Measurements from ENCODE around the gene SAFB2.

The SAFB2 gene

DNA sequence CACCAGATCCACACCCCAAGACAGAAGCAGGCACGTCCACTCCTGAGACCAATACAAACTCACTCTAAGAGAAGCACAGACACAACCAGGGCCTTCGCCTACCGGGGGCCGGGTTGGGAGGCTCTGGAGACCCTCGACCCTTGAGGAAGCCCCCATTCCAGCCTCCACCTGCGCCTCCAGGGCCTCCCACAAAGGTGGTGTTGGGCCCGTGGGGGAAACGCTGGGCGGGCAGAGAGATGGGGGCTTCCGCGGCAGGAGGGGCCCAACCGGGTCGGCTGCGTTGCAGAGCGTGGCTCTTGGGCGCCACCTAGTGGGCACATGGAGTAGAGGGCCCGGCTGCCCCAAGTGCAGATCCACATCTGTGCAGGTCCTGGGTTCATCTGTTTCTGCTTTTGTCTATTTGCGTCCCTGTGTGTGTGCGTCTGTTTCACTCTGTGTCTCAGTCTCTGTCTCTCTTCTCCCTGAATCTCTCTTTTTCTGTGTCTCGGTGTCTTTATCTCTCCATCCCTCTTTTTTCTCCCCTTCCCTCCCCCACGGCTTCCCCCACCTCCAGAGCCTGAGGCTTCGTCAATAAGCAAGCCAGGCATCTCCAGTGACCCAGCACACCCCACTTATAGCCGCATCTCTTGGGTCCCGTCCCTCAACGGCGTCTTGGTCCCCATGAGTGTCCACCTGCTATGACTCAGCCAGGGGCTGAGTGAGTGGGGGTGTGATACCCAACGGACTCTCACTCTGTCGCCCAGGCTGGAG, 44.3 kb downstream of the SAFB2 start:
- peak; percentile 73 to 78 for DNase-seq

DNA sequence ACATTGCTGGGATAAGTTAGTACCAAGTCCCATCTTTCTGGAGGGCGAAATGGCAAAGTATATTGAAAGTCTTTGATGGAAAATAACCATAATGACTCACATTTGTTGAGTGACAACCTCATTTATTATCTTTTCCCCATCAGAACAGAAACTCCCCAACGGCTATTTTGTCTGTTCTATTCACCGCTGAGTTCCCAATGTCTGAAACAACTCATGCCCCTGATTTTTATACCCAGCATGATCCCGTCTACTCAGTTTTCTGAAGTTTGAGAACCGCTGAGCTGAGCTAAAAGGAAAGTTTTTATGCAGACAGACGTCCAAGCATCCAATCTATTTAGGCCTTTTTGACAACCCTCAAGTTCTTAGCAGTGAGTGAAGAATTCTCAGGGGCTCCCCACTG, 47.0 kb downstream of the SAFB2 start:
- no peak for DNase-seq

DNA sequence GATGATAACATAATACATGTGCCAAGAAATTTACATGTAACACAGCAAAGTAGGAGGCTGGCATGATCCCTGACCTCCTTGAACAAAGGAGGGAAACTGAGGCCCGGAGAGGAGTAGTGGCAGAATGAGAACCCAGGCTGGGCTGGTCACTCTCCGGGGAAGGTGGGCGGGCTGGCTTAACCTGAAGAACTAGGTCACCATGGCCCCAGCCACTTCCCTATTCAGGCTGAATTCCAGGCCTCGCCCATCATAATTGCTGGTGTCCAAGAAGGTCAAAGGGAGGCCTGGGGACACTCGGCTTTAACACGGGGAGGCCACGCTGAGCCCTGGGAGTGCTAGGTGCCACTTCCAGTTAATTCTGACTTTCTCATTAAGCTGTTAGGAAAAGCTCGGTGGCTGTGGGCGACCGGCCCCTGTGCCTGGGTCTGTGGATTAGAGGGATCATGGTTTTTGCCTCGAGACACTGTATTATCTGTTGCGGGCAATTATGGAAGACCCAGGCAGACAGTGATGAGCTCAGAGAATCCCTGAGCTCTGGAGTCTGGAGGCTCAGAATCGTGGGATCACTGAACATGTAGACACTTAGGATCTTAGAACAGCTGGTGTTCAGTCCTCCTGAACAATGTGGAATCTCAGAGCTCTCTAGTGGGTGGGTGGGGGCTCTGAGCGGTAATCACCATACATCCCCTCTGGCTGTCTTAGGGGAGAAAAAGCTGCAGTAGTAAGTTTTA, 49.9 kb downstream of the SAFB2 start:
- DNase-seq: no peak

DNA sequence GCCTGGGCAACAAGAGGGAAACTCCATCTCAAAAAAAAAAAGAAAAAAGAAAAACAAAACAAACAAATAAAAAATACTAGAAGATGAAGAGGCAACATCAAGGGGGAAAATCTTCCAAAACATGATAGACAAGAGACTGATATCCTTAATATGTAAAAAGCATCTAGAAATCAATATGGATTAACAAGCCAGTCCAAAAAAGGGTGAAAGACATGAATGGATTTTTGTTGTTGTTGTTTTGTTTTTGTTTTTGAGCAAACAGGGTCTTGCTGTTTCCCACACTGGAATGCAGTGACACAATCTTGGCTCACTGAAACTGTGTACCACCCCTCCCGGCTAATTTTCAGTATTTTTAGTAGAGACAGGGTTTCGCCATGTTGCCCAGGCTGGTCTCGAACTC, 50.8 kb downstream of the SAFB2 start:
- no peak for DNase-seq

DNA sequence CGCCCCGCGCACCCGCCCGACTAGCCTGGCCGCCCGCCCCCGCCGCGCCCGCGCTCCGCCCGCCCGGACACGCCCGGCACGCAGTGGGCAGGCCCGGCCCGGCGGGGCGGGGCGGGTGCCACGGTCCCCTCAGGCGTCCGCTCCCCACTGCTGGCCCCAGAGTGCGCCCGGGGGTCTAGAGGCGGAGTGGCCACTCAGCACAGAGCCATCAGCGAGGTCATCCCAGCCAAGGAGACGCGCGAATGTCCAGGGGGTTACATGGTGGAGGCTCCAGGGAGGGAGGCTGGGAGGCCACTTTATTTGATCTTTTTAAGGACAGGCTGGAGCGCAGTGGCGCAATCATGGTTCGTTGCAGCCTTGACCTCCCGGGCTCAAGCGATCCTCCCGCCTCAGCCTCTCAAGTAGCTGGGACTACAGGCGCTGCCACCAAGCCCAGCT, 54.6 kb downstream of the SAFB2 start:
- no peak for DNase-seq

DNA sequence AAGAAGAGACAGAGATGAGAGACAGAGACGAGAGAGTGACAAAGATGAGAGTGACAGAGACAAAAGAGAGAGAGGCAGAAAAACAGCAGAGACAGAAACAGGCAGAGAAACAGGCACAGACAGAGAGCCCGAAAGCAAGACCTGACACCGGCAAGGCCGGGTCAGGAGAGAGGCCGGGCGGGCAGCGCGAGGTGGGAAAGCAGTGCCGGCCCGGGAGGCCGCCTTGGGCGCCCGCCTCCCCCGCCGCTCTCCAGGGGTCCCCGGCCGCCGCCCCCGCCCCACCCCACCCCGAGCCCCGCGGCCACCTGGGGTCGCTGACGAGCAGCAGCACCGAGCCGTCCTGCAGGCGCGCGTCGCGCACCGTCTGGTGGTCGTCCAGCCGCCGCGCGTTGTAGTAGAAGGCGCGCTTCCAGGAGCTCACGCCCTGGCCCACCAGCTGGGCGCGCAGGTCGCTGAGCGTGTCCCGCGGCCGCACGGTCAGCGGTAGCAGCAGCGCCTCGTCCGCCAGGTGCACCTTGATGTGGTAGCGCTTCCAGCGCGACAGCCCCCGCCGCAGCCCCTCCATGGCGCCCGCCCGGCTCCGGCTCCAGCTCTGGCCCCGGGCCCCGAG, 55.1 kb downstream of the SAFB2 start, which contains the start of gene TINCR:
TINCR (minus strand) TSS at position 594 of the 610 bp plus-strand sequence.
- no peak for DNase-seq

DNA sequence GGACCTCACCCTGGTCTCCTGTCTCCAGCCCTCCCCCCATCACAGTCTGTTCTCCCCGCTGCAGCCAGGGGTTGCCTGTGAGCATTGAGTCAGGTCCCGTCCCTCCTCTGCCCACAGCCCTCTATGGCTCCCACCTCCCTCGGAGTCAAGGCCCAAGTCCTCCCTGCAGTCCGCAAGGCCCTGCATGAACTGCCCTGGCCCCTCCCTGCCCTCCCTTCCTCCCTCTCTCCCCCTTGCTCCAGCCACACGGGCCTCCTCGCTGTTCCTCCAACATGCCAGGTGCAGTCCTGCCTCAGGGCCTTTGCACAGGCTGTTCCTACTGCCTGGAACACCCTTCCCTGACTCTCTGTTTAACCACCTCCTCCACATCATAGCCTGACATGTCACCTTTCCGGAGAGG, 57.6 kb downstream of the SAFB2 start:
- no peak for DNase-seq

DNA sequence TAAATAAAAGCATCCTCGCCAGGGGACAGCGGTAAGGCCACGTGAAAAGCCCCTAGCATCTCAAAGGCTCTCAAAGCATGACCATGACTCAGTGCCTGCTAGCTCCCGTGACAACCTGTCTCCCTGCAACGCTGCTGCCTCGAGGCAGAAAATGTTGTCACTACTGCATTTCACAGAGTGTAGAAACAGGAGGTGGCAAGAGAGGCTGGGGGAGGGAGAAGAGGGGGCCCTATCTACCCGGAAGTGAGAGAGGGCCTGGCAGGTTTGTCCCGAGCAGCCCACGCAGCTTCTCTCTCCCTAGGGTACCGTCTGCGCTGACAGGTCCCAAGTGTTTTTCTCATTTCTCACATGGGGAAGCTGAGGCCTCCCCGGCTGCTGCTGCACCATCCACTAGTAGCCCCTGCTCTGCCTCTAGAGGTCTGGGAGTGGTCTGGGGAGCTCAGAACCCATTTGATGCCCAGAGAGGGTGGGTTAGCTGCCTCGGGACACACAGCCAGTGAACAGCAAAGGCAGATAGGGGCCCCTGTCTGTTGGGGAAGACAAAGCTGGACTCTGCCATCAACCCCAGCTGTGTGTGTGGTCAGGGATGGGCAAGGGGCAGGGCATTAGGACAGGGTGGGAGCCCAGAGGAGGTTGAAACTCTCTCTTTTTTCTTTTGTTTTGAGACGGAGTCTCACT, 58.5 kb downstream of the SAFB2 start:
- DNase-seq: no peak

DNA sequence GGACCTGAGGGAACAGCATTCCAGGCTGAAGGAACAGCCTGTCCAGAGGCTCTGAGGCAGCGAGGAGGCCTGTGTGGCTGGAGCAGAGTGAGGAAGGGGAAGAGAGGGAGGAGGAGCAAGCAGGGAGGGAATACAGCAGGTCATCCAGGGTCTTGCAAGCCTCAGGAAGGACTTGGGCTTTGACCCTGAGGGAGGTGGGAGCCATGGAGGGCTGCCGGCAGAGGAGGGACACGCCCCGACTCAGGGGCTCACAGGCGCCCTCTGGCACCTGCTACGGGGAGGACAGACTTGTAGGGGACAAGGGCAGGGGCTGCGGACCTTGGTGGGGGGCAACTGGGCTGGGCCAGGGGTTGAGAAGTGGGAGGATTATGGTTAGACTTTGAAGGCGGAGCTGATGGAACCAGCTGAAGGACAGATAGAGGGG, 59.6 kb downstream of the SAFB2 start:
- no peak for DNase-seq

DNA sequence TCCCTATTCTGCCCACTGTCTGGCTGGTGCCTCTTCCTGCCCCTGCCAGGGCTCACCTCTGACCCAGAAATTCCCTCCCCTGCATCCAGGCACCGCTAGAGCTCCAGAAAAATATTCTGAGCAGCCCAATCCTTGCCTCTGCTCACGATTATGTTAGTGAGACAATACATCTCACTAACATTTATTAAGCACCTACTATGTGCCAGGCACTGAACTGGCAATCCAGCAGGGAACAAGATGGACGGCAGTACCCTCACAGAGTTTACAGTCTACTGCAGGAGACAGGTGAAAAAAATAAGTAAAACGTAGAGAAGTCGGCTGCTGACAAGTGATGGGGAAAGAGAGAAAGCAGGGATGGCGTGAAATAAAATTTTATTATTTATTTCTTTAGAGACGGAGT, 60.3 kb downstream of the SAFB2 start:
- no peak for DNase-seq

DNA sequence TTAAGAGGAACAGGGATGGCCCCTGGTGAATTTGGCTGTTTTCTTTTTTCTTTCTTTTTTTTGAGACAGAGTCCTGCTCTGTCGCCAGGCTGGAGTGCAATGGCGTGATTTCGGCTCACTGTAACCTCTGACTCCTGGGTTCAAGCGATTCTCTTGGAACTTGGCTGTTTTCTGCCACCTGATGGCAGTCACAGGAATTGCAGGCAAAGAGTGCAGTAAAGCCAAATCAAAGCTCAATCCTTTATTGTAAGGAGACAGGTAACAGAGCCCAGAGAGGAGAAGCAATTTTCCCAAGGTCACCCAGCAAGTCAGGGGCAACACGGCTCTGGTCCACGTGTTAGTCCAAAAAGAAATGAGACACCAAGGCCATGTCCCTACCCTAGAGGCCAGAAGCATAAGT, 61.0 kb downstream of the SAFB2 start:
- DNase-seq: no peak

DNA sequence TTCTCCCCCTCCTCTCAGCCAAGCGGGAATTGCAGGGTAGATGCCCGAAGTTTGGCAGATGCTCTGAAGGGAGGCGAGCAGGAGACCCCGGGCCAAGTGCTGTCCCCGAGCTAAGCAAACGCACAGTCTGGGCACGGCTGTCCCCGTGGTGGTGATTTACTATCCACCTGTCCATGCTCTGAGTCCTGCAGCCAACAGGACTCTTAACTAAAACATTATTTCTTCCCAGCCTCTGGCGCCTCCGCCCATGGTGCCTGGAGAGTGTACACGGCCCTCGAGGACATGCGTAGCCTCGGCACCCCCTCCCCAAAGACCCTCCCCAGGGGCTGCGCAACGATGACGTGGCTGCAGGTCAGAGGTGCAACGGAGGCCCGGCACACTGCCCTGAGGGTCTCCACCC, 62.4 kb downstream of the SAFB2 start:
- DNase-seq: no peak

DNA sequence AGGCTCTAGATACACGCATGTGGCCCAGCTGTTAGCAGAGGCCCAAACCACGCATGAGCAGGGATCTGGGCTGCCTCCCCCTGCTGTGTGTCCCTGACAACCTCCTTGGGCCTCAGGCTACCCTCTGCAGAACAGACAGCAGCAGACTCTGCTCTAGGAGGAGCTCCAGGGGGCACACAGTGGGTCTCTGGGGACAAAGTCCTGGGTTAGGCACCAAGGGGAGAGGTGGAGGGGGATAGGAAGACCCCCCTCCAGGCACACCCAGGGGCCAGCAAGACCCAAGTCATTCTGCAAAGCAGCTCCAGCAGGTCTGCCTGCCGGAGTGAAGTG, 62.8 kb downstream of the SAFB2 start:
- no peak for DNase-seq

DNA sequence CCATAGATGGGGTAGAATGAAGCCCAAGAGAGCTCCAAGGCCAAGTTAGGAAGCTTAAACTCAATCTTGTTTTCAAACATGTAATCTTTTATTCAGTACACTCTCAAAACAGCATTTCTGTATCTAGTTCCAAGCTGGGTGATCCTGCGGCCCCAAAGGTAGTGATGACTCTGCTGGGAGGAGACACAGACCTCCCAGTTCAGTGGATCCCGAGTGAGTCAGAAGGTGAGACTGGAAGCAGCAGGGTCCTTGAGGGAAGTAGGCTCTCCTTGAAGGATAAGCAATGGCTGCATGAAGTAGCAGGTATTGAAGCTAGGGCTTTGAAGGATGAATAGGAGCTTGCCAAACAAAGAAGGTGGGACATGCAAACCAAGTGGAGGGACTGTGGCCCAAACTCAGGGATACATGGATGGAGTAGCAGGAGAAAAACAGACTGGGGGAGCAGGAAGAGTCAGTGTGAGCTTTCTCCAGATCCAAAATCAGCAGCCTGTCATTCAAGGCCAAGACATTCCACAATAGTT, 64.4 kb downstream of the SAFB2 start:
- no peak for DNase-seq

DNA sequence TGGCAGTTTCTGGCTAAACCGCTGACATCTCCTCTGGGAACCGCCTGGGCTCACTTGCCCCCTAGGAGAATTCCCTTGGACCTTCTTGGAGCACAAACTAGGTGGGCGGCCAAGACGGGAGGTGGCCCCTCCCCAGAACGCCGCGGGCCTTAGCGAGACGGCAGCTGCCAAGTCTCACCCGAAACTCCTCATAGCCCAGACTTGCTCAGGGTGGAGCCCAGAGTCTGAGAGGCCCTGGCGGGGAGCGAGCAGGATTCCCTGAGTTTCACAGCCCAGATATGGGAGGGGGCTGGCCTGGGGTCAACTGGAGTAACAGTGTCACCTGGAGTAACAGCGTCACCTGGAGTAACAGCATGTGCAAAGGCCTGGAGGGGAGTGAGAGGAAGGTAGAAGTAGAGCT, 64.9 kb downstream of the SAFB2 start:
- DNase-seq: no peak

DNA sequence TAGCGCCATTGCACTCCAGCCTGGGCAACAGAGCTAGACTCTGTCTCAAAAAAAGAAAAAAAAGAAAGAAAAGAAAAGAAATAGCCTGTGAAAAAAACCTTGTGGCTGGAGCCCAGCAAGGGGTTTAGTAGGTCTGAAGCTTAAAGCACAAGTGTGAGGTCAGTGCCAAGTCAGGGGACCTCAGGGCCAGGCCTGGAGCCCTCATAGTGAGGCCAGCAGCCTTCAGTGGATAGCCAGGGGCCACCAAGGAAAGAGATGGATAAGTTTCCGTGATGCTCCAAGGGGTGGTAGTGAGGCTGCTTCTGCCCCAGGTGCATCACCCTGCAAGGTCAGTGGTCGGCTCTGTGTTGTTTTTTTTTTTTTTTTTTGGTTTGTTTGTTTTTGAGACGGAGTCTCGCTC, 67.7 kb downstream of the SAFB2 start:
- no peak for DNase-seq

DNA sequence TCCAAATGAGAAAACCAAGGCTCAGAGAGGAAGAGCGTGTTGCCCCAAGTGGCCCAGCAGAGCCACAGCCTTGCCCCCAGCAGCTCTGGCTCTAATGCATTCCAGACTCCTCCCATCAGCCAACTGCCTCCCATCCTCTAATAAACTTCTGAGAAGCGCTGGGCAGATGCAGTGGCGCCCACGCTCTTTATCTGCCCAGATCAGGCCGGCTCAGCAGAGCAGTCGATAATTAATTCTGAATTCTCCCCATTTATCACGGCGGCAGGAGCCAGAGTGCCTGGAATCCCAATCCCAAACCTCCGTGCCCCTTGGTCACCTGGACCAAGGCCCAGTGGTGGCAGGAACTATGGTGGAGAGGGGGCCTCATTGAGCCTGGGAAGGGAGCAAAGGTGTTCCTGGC, 68.7 kb downstream of the SAFB2 start:
- DNase-seq: no peak

DNA sequence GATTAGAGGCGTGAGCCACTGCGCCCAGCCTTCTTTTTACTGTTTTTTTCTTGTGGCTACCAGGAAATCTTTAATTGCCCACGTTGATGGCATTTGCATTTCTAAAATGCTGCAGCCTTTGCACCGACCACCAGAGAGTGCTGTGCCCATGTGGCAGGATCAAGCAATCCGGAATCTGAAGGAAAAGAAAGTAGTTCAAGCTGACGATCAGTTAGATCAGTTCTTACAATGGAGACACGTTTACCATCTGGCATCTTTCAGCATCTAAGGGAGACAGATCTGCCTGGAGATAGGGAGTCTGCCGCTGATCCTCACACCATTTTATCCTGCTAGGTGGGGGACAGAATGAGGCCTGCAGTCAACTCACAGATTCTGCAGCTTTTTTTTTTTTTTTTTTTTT, 74.7 kb downstream of the SAFB2 start:
- DNase-seq: no peak

DNA sequence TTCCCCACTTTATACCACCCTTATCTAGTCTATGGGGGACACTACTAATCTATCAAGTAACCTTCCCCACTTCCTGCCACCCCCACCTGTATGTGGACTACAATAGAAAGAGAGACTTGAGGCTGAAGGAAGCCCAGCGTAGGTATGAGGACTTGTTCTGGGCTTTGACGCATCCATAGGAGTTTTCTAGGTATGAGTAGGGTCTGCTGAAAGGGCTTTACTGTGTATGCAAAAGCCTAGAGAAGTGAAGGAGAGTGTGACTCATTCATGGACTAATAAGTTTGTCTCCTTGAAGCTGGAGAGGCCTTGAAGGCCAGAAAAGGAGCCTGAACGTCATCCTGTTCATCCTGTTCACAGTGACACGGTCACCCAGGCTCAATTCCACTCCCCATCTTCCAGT, 76.6 kb downstream of the SAFB2 start:
- no peak for DNase-seq

DNA sequence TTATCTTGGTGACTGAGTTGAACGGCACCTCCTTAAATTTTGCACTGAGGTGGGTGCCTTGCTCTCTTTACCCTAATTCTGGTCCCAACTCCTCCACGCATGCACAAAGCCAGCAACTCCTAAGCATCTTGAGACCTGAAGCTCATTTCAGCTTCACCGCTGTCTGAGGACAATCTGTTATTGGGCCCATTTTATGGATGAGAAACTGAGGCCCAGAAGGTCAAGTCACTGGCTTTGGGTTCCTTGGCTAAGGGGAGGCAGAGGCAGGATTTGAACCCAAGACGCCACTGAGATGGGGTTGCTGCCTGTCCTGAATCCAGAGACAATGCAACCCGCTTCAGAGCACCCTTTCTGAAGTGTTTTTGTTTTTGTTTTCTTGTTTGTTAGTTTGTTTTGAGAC, 77.5 kb downstream of the SAFB2 start:
- no peak for DNase-seq

DNA sequence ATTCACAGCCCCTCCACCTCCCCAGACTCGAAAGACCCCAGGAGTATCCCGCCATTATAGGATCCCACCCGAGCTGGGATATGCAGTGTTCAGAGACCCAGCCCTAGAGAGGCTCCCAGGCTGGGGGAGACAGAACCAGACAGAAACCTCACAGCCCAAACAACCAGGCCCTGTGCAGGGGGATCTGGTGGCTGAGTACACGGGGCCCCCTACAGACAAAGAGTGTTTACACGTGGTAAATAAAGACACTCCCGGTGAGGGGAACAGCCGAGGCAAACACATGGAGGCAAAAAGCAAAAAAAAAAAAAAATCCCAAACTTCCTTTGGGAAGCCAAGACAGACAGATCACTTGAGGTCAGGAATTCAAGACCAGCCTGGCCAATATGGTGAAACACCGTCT, 79.9 kb downstream of the SAFB2 start:
- DNase-seq: no peak

DNA sequence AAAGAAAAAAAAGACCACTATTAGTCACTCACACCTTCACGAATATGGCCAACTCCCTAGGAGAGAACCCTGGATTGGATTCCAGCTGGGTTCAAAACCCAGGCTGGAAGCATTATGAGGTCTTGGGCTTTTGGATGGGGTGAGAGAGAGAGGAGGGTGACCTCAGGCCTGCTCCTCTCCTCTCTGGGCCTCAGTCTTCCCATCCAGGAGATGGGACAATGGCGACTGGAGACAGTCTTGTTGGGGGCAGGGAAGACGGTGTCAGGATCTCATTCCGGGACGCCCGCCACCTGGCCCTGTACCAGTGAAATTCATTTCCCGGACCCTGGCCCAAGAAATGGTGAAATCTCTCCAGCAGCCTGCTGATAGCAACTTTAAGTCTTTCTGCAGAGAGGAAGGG, 81.1 kb downstream of the SAFB2 start:
- no peak for DNase-seq

DNA sequence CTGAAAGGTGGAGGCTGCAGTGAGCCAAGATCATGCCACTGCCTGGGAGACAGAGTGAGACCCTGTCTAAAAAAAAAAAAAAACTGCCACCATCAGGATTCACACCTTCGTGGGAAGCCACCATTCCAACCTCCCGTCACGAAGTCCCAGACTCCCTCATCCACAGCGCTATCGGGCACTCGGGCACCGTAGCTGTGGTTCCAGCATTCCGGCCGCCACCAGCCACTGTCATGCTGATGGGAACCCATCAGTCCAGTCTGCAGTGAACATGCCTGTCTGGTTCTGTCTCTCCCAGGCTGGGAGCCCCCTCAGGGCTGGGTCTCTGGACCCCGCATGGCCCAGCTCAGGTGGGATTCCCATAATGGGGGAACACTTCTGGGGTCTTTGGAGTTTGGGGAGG, 82.4 kb downstream of the SAFB2 start:
- no peak for DNase-seq

DNA sequence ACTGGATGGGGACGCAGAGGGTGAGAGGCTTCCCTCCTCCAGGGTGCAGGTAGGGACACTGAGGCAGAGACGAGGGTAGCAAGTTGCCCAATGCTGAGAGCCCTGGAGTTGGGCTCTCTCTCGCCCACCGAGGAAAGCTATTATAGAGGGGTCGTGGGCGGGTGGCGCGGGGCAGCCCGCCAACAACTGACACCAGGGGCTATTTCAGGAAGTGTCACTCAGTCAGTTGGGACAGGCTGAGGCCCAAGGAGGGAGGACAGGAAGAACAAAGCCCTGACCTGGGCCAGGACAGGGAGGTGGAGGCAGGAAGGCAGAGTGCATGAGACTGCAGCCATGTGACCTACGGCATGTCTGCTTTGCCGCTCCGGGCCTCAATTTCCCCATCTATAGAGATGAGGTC, 84.7 kb downstream of the SAFB2 start:
- DNase-seq: no peak
